Natural killer cell (primary cell): ENCODE results near the gene C16orf90. TPM values are rescaled to one million over a fixed set of nuclear protein-coding genes. Genes with fewer than 3 reads are reported as not detected.

Experiments
- ATAC-seq, 3 donors: fragments of 150-1000 bp in 2 of 3; fragments of 200-7000 bp in 1 of 3; cut with Tn5 transposase; 1 replicate in 1 of 3; 2 replicates in 2 of 3; pipeline ENCODE4 v1.10.0; 2021; ENCODE audit warnings: mild to moderate bottlenecking in 2 of 3, moderate library complexity in 2 of 3
- DNase-seq, 2 donors: peaks; one replicate each; pipeline versions ENCODE4 v3.0.0 to v3.0.0-alpha.2; 2013 to 2021; ENCODE audit warnings: mixed read lengths in 1 of 2
- H3K27ac ChIP-seq: one replicate; pipeline ENCODE4 v1.5.1; 2013; ENCODE audit warnings: mild to moderate bottlenecking, low read length
- H3K27me3 ChIP-seq: one replicate; pipeline ENCODE4 v1.6.1; 2013; ENCODE audit warnings: low read length; ENCODE audit not compliant: control insufficient read depth, insufficient read depth
- H3K36me3 ChIP-seq: one replicate; pipeline ENCODE4 v1.6.1; 2013; ENCODE audit warnings: low read length; ENCODE audit not compliant: control insufficient read depth, insufficient read depth
- H3K4me1 ChIP-seq: one replicate; pipeline ENCODE4 v1.6.1; 2013; ENCODE audit warnings: low read length; ENCODE audit not compliant: control insufficient read depth, insufficient read depth
- H3K4me3 ChIP-seq: one replicate; pipeline ENCODE4 v1.5.1; 2013; ENCODE audit warnings: low read length
- H3K9me3 ChIP-seq: one replicate; pipeline ENCODE4 v1.6.1; 2013; ENCODE audit warnings: low read length; ENCODE audit not compliant: control insufficient read depth, insufficient read depth
- H3K27ac Mint-ChIP-seq, 2 donors: one replicate each; pipeline ENCODE4 v1.8.0; 2022; ENCODE audit warnings: mild to moderate bottlenecking in 2 of 2, mixed read lengths in 2 of 2, moderate library complexity in 1 of 2
- H3K27me3 Mint-ChIP-seq, 2 donors: one replicate each; pipeline ENCODE4 v1.8.0; 2022; ENCODE audit warnings: low read depth in 2 of 2, mixed read lengths in 2 of 2
- H3K36me3 Mint-ChIP-seq: one replicate; pipeline ENCODE4 v1.8.0; 2022; ENCODE audit warnings: mixed read lengths
- H3K4me1 Mint-ChIP-seq, 2 donors: one replicate each; pipeline ENCODE4 v1.8.0; 2022; ENCODE audit warnings: mixed read lengths in 2 of 2
- H3K4me3 Mint-ChIP-seq: one replicate; pipeline ENCODE4 v1.8.0; 2022; ENCODE audit warnings: mild to moderate bottlenecking, moderate library complexity, mixed read lengths
- H3K9me3 Mint-ChIP-seq, 2 donors: one replicate each; pipeline ENCODE4 v1.8.0; 2022; ENCODE audit warnings: mixed read lengths in 2 of 2
- CTCF ChIP-seq: fragments of 200-600 bp; IDR thresholded peaks from one replicate; pipeline ENCODE4 v1.8.0; 2022; ENCODE audit warnings: antibody characterized with exemption
- WGBS: methylation state at CpG from one replicate; pipeline ENCODE4 v1.1.7; 2013; ENCODE audit warnings: missing lambda C conversion rate; ENCODE audit not compliant: insufficient coverage; 5-methylcytosine and 5-hydroxymethylcytosine counted together
- intact Hi-C: fragments of 100-400 bp; cut with micrococcal nuclease; formaldehyde crosslinking; loops from one replicate; pipeline ENCODE4 v1.14.2; 2022
- total RNA-seq, 4 donors: library from RNA; stranded (reverse); fragments of 120-200 nt in 1 of 4; gene quantifications; one replicate each; pipeline versions ENCODE4 v1.2.3 to v1.2.4, GENCODE V29; 2013 to 2022

The C16orf90 gene
- total RNA-seq, 3 donors from 2014 or later (not counting 1 experiment from before 2014, with no cell fraction given), result not detected

GRCh38 chr16:3467182-3467581 lies 28.1 kb downstream of the C16orf90 start:
- Mint-ChIP-seq H3K9me3 (no peaks in the 10 kb centered on the region), H3K4me3 (no peak overlapping the region), H3K27ac (peak overlapping the region; percentile 66 to 73), H3K4me1 (peaks cover 43 to 58% of the 10 kb centered on the region in 2 donors), H3K36me3 (no peaks in the 10 kb centered on the region), H3K27me3 (no peaks in the 10 kb centered on the region)
- H3K9me3 ChIP-seq, result no peaks in the 10 kb centered on the region
- no peak overlapping the region for H3K4me3 ChIP-seq
- WGBS, result 95% methylated on average over 8 of the region's 8 CpGs
- H3K36me3 ChIP-seq, result peaks cover 6% of the 10 kb centered on the region
- no peak overlapping the region for H3K27ac ChIP-seq
- no peaks in the 10 kb centered on the region for H3K27me3 ChIP-seq
- no peak for ATAC-seq
- no peak for TF ChIP-seq CTCF
- intact Hi-C loops, result loop anchor here (10.0 kb wide), 1 partner anchor 282 kb away; the partner anchor contains the start of gene OR1F1
- peaks cover 27% of the 10 kb centered on the region for H3K4me1 ChIP-seq
- DNase-seq, result no peak

- Mint-ChIP-seq H3K4me3 (no peak overlapping the region), H3K27me3 (no peaks in the 10 kb centered on the region), H3K36me3 (no peaks in the 10 kb centered on the region), H3K27ac (peak overlapping the region; percentile 22 to 73), H3K4me1 (peaks cover 52 to 57% of the 10 kb centered on the region in 2 donors), H3K9me3 (no peaks in the 10 kb centered on the region)
- 94% methylated on average over 20 of the region's 21 CpGs for WGBS
- DNase-seq (no peak), ATAC-seq (no peak)
- Histone ChIP-seq H3K4me1 (peaks cover 36% of the 10 kb centered on the region), H3K27me3 (no peaks in the 10 kb centered on the region), H3K4me3 (no peak overlapping the region), H3K36me3 (peaks cover 6% of the 10 kb centered on the region), H3K27ac (no peak overlapping the region), H3K9me3 (no peaks in the 10 kb centered on the region)
- no peak for TF ChIP-seq CTCF
- intact Hi-C loops, result loop anchor here (10.0 kb wide), 1 partner anchor 281 kb away; the partner anchor contains the start of gene OR1F1
Observed at GRCh38 chr16:3465911-3466584, 29.2 kb downstream of the C16orf90 start.

- 92% methylated on average over 12 of the region's 12 CpGs for WGBS
- Mint-ChIP-seq H3K4me3 (no peak overlapping the region), H3K9me3 (no peaks in the 10 kb centered on the region), H3K36me3 (no peaks in the 10 kb centered on the region), H3K27ac (no peak overlapping the region), H3K4me1 (peaks cover 58 to 59% of the 10 kb centered on the region in 2 donors), H3K27me3 (no peaks in the 10 kb centered on the region)
- Histone ChIP-seq H3K36me3 (peaks cover 6% of the 10 kb centered on the region), H3K9me3 (no peaks in the 10 kb centered on the region), H3K27me3 (no peaks in the 10 kb centered on the region), H3K4me1 (peaks cover 43% of the 10 kb centered on the region), H3K4me3 (no peak overlapping the region), H3K27ac (no peak overlapping the region)
- DNase-seq (no peak), ATAC-seq (no peak)
- TF ChIP-seq CTCF, result no peak
- intact Hi-C loops, result loop anchor here (10.0 kb wide), 1 partner anchor 280 kb away; the partner anchor contains the start of gene OR1F1
Observed at GRCh38 chr16:3465301-3465700, 30.0 kb downstream of the C16orf90 start.
